Measurements from ENCODE around the gene BANK1.
A peak's percentile ranks its signal among the peaks of the same experiment; 100 is the strongest.

Gene BANK1

GRCh38 chr4:101823864-101824263 lies 33.3 kb downstream of the BANK1 start:
- DNase-seq (ENCODE audit: low spot score) = no peak

GRCh38 chr4:101824500-101824899 lies 34.0 kb downstream of the BANK1 start:
- no peak for DNase-seq (ENCODE audit: low spot score)

DNA sequence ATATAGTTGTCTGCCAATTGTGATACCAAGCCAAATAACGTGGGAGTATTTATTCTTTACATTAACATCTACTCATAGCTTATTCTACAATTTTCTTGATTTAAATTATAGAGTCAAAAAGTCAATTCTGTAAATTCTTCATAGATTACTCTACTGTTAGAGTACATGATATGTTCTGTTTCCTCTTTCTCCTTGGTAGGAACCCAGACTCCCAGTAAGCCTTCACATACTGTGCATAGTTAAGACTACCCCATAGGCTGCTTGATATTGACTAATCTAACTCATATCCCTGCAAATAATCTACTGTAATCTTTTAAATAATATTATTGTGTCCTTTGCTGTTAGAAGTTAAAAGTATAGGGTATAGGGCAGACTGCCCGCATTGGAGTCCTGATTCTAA lies 35.4 kb downstream of the BANK1 start:
- DNase-seq (ENCODE audit: low spot score) = no peak

- no peak for DNase-seq (ENCODE audit: low spot score)
These were observed 41.3 kb downstream of the BANK1 start for GRCh38 chr4:101831816-101832215.

- DNase-seq (ENCODE audit: low spot score) = no peak
These were observed 43.0 kb downstream of the BANK1 start for GRCh38 chr4:101833480-101833879.

DNA sequence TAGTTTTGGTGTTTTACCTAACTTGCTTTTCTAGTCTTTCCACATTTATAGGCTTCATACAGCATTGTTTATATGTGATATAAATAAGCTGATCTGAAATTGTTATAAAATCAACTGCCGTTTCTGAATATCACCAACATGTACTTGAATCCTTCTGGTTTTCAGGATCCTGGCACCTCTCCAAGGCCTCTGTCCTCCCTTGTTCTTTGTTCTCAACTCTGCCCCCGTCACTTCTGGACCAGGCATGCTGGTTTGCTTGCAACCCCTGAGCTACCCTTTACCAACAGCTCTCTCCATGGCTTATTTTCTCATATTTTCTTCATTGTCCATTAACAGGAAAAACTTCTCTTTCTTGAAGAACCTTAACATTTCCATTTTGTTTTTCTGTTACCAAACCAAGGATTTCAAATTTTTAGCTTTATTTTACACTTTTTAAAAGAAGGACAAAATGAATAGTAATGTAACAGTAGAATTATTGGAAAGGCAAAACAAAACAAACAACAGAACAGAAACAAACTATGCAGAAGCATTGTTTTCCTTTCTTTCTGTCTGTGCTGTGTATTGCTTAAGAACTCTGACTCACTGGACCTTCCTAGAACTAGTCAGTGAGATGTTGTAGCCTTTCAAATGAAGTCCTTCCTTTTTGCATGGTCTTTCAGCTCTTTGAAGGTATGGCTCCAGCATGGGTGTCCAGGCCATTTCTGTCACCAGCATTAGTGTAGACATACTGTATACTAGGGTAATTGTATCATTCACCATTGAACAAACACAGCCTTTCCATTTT lies 44.8 kb downstream of the BANK1 start:
- DNase-seq (ENCODE audit: low spot score) = peak; percentile 53

GRCh38 chr4:101843054-101843453 lies 52.5 kb downstream of the BANK1 start:
- no peak for DNase-seq (ENCODE audit: low spot score)

DNA sequence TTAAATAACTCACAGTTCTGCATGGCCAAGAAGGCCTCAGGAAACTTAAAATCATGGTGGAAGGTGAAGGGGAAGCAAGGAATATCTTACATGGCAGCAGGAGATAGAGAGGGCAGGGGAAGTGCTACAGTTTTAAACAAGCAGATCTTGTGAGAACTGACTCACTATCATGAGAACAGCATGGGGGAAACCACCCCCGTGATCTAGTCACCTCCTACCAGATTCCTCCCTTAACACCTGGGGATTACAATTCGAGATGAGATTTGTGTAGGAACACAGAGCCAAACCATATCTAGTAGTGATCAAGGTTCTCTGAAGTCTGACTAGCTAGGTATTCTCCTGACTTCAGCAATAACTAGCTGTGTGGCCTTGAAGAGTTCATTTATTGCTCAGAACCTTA lies 56.0 kb downstream of the BANK1 start:
- no peak for DNase-seq (ENCODE audit: low spot score)

GRCh38 chr4:101850698-101851097 lies 60.2 kb downstream of the BANK1 start:
- no peak for DNase-seq (ENCODE audit: low spot score)

GRCh38 chr4:101851672-101852071 lies 61.1 kb downstream of the BANK1 start:
- no peak for DNase-seq (ENCODE audit: low spot score)

DNA sequence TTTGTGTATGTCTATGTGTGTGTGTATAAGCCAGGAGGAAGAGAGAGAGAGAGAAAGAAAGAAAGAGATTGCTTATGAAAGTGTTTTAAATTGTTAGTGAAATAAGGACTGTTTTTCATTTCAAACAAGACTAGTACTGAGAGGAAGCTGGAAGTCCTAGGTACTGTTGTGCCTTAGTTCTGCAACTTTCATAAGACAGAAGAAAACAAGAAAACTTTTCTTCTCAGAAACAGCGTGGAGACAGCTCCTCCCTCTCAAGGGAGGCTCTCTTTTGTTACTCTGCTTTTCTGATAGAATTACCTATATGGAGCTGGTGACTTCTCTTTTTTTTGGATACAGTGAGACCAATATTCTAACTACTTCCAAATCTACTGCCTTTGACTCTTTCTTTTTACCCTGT lies 62.5 kb downstream of the BANK1 start:
- DNase-seq (ENCODE audit: low spot score) = no peak

- DNase-seq (ENCODE audit: low spot score) = no peak
These were observed 63.2 kb downstream of the BANK1 start for GRCh38 chr4:101853691-101854090.

DNA sequence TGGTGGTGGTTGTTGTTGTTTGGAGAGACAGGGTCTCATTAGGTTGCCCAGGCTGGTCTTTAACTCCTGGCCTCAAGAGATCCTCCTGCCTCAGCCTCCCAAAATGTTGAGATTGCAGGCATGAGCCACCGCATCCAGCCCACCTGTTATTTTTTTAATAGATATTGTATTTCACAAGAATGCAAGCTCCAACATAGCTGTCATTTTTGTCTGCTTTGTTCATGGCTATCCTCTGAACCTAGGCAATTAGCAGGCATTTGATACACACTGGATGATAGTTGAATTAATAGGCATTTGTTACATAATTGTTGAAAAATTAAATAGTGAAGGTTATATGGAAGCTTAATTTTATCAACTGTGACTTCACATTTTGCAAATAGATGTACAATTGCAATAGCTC lies 64.7 kb downstream of the BANK1 start:
- no peak for DNase-seq (ENCODE audit: low spot score)

DNA sequence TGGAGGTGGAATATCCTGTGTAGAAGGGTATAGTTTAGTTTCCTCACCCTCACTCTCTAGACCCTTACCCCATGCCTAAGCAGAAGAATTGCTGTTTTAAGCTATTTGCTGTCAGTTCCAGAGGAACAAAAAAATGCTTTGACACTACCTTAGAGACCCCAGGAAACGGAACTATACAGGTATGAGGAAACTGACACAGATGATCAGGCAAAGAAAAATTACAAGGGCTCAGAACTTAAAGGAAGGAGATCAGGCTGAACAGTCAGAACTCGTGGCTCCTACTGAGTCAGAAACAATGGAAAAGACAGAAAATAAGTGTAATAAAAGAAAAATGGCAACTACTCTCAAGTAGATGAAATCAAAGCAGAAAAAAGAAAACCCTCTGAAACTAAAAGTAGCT lies 65.6 kb downstream of the BANK1 start:
- DNase-seq (ENCODE audit: low spot score) = no peak

- DNase-seq (ENCODE audit: low spot score) = no peak
These were observed 66.6 kb downstream of the BANK1 start for GRCh38 chr4:101857176-101857575.

GRCh38 chr4:101858641-101859040 lies 68.1 kb downstream of the BANK1 start:
- DNase-seq (ENCODE audit: low spot score) = no peak

- DNase-seq (ENCODE audit: low spot score) = no peak
These were observed 72.1 kb downstream of the BANK1 start for GRCh38 chr4:101862595-101862994.

DNA sequence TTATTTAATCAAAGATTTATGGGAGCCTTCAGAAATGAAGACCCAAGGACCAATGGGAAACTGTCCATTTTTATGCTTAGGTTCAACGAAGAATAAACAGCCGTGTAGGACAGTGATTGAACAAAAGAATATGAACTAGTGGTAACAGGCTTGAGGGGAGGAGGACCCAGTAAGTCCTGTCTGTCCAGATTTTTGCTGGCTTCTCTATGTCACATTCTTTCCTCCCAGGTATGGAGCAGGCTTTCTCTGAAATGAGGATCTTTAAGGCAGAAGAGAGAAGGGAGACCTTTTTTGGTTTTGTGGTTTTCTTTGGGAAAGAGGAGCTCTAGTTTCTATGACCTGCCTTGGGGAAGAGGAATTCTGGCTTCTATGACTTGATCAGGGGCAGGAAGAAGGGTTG lies 74.1 kb downstream of the BANK1 start:
- no peak for DNase-seq (ENCODE audit: low spot score)

DNA sequence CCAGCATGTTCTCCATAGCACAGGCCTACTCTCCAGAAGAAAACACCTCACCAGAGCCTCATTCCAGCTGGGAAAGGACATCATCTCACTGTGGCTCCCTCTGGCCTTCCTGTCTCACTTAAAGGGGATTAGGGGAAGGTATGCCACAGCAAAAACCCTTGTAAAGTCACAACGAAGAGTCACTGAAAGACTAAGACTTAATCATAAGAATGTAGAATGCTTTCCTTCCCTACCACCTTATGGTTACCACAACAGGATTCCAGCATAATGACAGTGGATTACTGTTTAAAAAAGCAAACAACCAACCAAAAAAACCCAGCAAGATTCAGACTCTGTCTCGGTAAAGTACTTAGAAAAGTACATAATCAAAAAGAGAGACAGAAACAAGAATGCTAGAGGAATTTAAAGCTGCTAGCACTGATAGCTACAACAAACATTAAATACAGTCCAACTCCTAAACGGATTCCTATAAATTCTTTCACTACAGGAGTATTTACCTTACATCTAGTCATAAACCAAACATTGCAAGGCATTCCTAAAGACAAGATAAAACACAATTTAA lies 75.1 kb downstream of the BANK1 start:
- DNase-seq (ENCODE audit: low spot score) = no peak

- no peak for DNase-seq (ENCODE audit: low spot score)
These were observed 80.3 kb downstream of the BANK1 start for GRCh38 chr4:101870874-101871273.

GRCh38 chr4:101871962-101872676 lies 81.6 kb downstream of the BANK1 start:
- no peak for DNase-seq (ENCODE audit: low spot score)

DNA sequence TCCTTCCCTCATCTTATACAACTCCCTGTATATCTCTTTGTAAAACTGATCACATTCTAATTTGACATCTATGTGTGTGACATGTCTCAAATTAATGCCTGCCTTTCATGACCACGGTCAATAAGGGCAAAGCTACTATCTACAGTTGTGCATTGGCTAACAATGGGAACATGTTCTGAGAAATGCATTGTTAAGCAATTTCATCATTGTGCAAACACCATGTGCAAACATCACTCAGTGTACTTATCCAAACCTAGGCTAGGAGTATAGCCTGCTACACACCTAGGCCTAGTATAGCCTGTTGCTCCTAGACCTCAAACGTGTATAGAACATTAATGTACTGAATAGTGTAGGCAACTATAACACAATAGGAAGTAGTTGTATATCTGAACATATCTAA lies 95.0 kb downstream of the BANK1 start:
- no peak for DNase-seq (ENCODE audit: low spot score)

- DNase-seq (ENCODE audit: low spot score) = no peak
These were observed 96.3 kb downstream of the BANK1 start for GRCh38 chr4:101886826-101887225.

Data from pons (tissue), 1 donor.